SU-DHL-6 (cell line): ENCODE results near the gene HCFC2.

Experiments used
- CTCF ChIP-seq: fragments of 200-600 bp; sonication (generic); IDR thresholded peaks from one replicate; pipeline ENCODE4 v1.5.1; 2017; ENCODE audit warnings: antibody characterized with exemption, mild to moderate bottlenecking, low read length, moderate library complexity; ENCODE audit not compliant: insufficient read depth, poor library complexity, severe bottlenecking
- EZH2phosphoT487 ChIP-seq: fragments of 200-600 bp; sonication (generic), shearing (Covaris generic); conservative IDR thresholded peaks from 2 replicates; pipeline ENCODE4 v1.6.1; 2018; ENCODE audit warnings: mild to moderate bottlenecking, antibody characterized with exemption, low read length, moderate library complexity, mixed read lengths

GRCh38 chr12:104024348-104024747 is 40.0 kb upstream of the HCFC2 start:
- TF ChIP-seq CTCF (no peak), EZH2phosphoT487 (no peak)
